Esophagus squamous epithelium (tissue), 5 donors: ENCODE data around the gene HOXA11. TPM values are rescaled to one million over a fixed set of nuclear protein-coding genes. Genes with fewer than 3 reads are reported as not detected.

Experiments
- DNase-seq: peaks from one replicate; lab custom pipeline; 2025; lab: John Stamatoyannopoulos, UW
- H3K27ac ChIP-seq, 4 donors: fragments of 200-600 bp; sonication (generic); one replicate each; pipeline ENCODE4 v1.5.1; 2016 to 2019; ENCODE audit warnings: mild to moderate bottlenecking in 1 of 4
- H3K27me3 ChIP-seq, 4 donors: fragments of 200-600 bp; sonication (generic); 1 replicate in 3 of 4; 2 replicates in 1 of 4; pipeline versions ENCODE4 v1.5.1 to v1.6.0; 2017 to 2021; ENCODE audit warnings: antibody characterized with exemption in 1 of 4
- H3K36me3 ChIP-seq, 3 donors: fragments of 200-600 bp; sonication (generic); one replicate each; pipeline ENCODE4 v1.5.1; 2016 to 2019
- H3K4me1 ChIP-seq, 3 donors: fragments of 200-600 bp; sonication (generic); one replicate each; pipeline ENCODE4 v1.5.1; 2017 to 2019
- H3K4me3 ChIP-seq, 4 donors: fragments of 200-600 bp; sonication (generic); 1 replicate in 3 of 4; 2 replicates in 1 of 4; pipeline ENCODE4 v1.5.1; 2016 to 2019; ENCODE audit warnings: mild to moderate bottlenecking in 2 of 4, moderate library complexity in 1 of 4
- H3K9me3 ChIP-seq, 3 donors: fragments of 200-600 bp; sonication (generic); one replicate each; pipeline ENCODE4 v1.5.1; 2016 to 2019
- POLR2A ChIP-seq, 4 donors: fragments of 450-650 bp; IDR thresholded peaks; one replicate each; pipeline ENCODE4 v1.6.1; 2017; ENCODE audit warnings: antibody characterized with exemption in 4 of 4, mild to moderate bottlenecking in 4 of 4, moderate library complexity in 3 of 4
- WGBS, 2 donors: methylation state at CpG; one replicate each; pipeline ENCODE4 v1.1.5; 2018; 5-methylcytosine and 5-hydroxymethylcytosine counted together
- intact Hi-C: fragments of 100-400 bp; cut with DNase I; formaldehyde crosslinking; loops from one replicate; pipeline ENCODE4 v1.15.0; 2022
- total RNA-seq, 4 donors: library from RNA; depleted of rRNA; stranded (reverse); fragments of >200 nt; gene quantifications; one replicate each; pipeline ENCODE4 v1.1.0, GENCODE V29; 2016
- TF ChIP-seq, protein P1 (sequence below), 6 experiments: fragments of 450-650 bp in 4 of 6; fragments of 200-600 bp in 2 of 6; sonication (generic) in 2 of 6; IDR thresholded peaks; one replicate each; pipeline ENCODE4 v1.5.1; 2016 to 2019; ENCODE audit warnings: antibody characterized with exemption in 6 of 6, mild to moderate bottlenecking in 4 of 6, moderate library complexity in 4 of 6
- donor health status: DM: yes; HTN: yes; CAD: no.

Gene HOXA11
- total RNA-seq, 4 donors from 2014 or later: not detected

DNA sequence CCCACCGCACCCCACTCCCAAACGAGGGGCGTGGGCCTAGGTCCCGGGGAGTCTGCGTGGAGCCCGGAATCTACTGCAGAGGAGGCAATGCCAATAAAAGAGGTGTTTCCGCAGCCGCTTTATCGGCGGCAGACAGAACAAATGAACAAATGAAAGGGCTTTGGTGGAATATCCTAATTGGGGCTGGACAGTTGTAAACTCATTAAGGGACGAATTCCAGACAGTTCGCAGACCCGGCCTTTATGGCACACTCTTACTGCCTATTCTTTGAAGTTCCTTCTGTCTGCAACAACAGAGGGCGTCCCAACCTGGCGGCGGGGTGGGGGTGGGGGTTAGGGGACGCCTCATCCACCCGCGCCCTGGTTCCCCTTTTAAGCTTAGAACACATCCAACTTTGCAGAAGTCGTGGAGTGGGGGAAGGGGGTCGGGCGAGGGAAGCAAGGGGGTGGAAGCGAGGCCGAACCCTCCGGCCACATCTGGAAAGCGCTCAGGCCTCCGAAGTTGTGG, 23.8 kb downstream of the HOXA11 start:
- 2 to 7% methylated on average over 7 to 8 of the region's 27 CpGs for whole genome bisulfite sequencing, 2 donors
- H3K4me3 ChIP-seq: peak overlapping the region; percentile 43 to 71 (median 56)

DNA sequence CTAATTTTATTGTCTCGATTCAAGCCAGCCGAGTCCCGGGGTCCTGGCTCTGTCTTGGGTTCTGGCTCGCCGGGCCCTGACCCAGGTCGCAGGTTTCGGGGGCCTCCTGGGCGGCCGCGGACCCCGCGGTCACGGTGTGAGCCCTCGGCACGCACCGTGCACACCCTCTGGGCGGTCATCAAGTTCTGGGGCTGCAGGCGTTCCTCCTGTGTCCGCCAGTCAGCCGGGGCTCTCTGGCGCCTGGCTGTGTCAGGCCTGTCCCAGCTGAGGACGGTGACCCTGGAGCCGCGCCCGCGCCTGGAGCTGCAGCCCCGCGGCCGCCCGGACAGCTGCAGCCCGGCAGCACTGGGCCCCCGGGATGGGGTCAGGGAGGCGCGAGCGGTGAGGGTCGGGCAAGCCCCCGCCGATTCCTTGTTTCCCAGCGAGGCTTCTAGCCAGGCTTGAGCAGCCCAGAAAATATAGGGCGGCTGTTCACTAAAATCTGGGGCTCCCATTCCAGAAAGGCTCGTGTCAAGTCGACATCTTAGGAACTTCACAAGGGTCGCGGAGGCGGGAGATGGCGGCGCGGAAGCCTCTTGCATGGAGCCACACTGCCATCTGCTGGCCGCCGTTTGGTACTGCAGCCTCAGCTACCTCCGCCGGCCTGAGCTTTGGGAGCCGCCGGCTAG, 24.4 kb downstream of the HOXA11 start:
- 10 to 13% methylated on average over 2 to 14 of the region's 54 CpGs for WGBS, 2 donors
- H3K36me3 ChIP-seq: no peaks in the 10 kb centered on the region
- H3K4me3 ChIP-seq: peak overlapping the region; percentile 43 to 71 (median 56)
- H3K27me3 ChIP-seq: peaks cover 23 to 99% (median 65%) of the 10 kb centered on the region in 4 donors
- peaks cover 30 to 71% (median 42%) of the 10 kb centered on the region in 3 donors for H3K4me1 ChIP-seq
- DNase-seq: peak; percentile 62
- TF ChIP-seq, protein P1, sequence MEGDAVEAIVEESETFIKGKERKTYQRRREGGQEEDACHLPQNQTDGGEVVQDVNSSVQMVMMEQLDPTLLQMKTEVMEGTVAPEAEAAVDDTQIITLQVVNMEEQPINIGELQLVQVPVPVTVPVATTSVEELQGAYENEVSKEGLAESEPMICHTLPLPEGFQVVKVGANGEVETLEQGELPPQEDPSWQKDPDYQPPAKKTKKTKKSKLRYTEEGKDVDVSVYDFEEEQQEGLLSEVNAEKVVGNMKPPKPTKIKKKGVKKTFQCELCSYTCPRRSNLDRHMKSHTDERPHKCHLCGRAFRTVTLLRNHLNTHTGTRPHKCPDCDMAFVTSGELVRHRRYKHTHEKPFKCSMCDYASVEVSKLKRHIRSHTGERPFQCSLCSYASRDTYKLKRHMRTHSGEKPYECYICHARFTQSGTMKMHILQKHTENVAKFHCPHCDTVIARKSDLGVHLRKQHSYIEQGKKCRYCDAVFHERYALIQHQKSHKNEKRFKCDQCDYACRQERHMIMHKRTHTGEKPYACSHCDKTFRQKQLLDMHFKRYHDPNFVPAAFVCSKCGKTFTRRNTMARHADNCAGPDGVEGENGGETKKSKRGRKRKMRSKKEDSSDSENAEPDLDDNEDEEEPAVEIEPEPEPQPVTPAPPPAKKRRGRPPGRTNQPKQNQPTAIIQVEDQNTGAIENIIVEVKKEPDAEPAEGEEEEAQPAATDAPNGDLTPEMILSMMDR (IDR thresholded peaks at IDR 0.05): peak; percentile 99 to 100 (median 99)
- no peak for TF ChIP-seq POLR2A (IDR thresholded peaks at IDR 0.05)
- intact Hi-C loops: loop anchor here (10.0 kb wide), 1 partner anchor 1306 kb away; no protein-coding TSS in a partner anchor
- no peaks in the 10 kb centered on the region for H3K9me3 ChIP-seq
- peak overlapping the region in 2 of 4 donors; percentile 44 to 47 for H3K27ac ChIP-seq

More for the DNA sequence above, 23.8 kb downstream of the HOXA11 start:
- DNase-seq: no peak
- H3K27ac ChIP-seq: peak overlapping the region in 1 of 4 donors; percentile 44
- peaks cover 25 to 71% (median 45%) of the 10 kb centered on the region in 3 donors for H3K4me1 ChIP-seq
- intact Hi-C loops: loop anchor here (10.0 kb wide), 1 partner anchor 1306 kb away; no protein-coding TSS in a partner anchor
- no peaks in the 10 kb centered on the region for H3K9me3 ChIP-seq
- H3K27me3 ChIP-seq: peaks cover 26 to 99% (median 66%) of the 10 kb centered on the region in 4 donors
- no peak for TF ChIP-seq POLR2A (IDR thresholded peaks at IDR 0.05)
- TF ChIP-seq, protein P1 (IDR thresholded peaks at IDR 0.05): peak in 1 of 6 experiments; percentile 22
- no peaks in the 10 kb centered on the region for H3K36me3 ChIP-seq

DNA sequence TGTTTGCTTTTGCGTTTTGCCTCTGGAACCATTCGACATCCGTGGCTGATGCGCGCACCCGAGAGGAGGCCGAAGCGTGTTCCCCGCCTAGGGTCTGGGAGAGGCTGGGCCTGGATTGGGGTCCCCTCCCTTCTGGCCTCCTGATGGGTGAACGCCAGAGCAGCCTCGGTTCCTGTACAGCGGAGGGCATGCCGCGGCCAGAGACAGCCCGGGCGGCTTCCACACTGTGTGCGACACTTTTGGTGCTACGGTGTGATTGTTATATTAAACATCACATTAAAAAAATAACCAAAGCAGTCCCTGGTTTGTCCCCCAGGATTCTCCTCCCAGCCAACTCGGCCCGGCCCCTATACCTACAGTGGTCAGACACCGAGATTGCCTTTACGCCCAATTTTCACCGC, 24.9 kb downstream of the HOXA11 start:
- Histone ChIP-seq H3K27me3 (peaks cover 17 to 99% (median 65%) of the 10 kb centered on the region in 4 donors), H3K4me1 (peaks cover 35 to 71% (median 38%) of the 10 kb centered on the region in 3 donors), H3K9me3 (no peaks in the 10 kb centered on the region), H3K36me3 (no peaks in the 10 kb centered on the region), H3K4me3 (peak overlapping the region; percentile 43 to 71 (median 56)), H3K27ac (peak overlapping the region in 1 of 4 donors; percentile 44)
- TF ChIP-seq, protein P1 (IDR thresholded peaks at IDR 0.05): no peak
- TF ChIP-seq POLR2A (IDR thresholded peaks at IDR 0.05): no peak
- WGBS, 2 donors: 45 to 53% methylated on average over 17 to 20 of the region's 23 CpGs
- intact Hi-C loops: loop anchor here (10.0 kb wide), 1 partner anchor 1305 kb away; no protein-coding TSS in a partner anchor
- no peak for DNase-seq

DNA sequence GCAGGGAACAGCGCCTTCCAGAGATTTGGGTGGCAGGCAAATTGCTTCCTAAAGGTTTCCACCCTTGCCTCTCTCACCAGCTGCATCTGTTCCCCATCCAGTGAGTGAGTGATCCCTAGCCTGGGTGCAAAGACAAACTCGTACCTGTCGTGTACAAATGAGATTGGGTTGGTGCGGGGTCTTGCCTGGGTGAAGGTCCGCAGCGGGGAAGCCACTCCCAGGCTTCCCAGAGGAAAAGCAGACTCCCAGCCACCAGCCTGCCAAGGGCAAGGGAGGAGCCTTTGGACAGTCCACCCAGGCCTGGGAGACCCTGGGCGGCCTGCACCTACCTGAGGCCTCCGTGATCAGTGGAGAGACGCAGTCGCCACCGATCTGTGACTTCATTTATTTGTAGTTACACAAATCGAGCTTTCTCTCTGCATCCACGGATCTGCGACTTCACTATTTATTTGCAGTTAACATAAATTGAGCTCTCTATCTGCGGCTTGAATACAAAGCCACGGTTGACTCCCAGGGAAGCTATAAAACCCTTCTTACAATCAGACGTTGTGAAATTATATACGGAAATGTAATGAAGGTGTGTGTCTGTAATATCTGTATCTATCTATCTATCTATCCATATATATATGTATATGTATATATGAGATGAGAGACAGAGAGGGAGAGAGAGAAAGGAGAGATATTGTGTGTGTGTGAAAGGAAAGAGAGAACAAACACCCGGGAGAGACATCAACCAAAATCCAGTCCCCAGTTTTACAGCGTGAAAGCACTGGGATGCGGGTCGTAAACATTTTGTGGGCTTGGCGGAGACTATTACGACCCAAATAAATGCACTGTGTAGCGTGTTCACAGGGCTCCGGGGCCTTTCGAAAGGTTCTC, 25.5 kb downstream of the HOXA11 start:
- Histone ChIP-seq H3K4me1 (peaks cover 32 to 71% (median 37%) of the 10 kb centered on the region in 3 donors), H3K9me3 (no peaks in the 10 kb centered on the region), H3K27ac (no peak overlapping the region), H3K36me3 (no peaks in the 10 kb centered on the region), H3K4me3 (peak overlapping the region in 1 of 4 donors; percentile 61), H3K27me3 (peaks cover 11 to 99% (median 62%) of the 10 kb centered on the region in 4 donors)
- intact Hi-C loops: loop anchor here (10.0 kb wide), 1 partner anchor 1305 kb away; no protein-coding TSS in a partner anchor
- WGBS, 2 donors: 61 to 72% methylated on average over 24 to 27 of the region's 27 CpGs
- TF ChIP-seq, protein P1 (IDR thresholded peaks at IDR 0.05): no peak
- DNase-seq: no peak
